DMS 273 treated with DMSO at 0.1 percent for 48 hours (cell line): Measurements from ENCODE around the gene THRAP3.

Experiments
- DNase-seq: peaks from one replicate; lab custom pipeline; 2025; lab: John Stamatoyannopoulos, UW

THRAP3 gene

GRCh38 chr1:36351227-36351977 is 127.2 kb downstream of the THRAP3 start:
- peak; percentile 15 for DNase-seq

- no peak for DNase-seq
Measured at GRCh38 chr1:36352125-36352909, 128.1 kb downstream of the THRAP3 start.

GRCh38 chr1:36352910-36353878 is 129.0 kb downstream of the THRAP3 start:
- no peak for DNase-seq

- no peak for DNase-seq
Measured at GRCh38 chr1:36354486-36354885, 130.2 kb downstream of the THRAP3 start.
